Hepatocyte (in vitro differentiated cells): Measurements from ENCODE around the gene FOSL1. TPM values are rescaled to one million over a fixed set of nuclear protein-coding genes. Genes with fewer than 3 reads are reported as not detected.
A peak's percentile ranks its signal among the peaks of the same experiment; 100 is the strongest.

ENCODE experiments used
- DNase-seq: peaks from one replicate; pipeline ENCODE4 v3.0.0-alpha.2; 2016; ENCODE audit warnings: low spot score
- H2AFZ ChIP-seq: fragments of 200-600 bp; sonication (generic); 2 replicates; pipeline ENCODE4 v1.6.0; 2016; ENCODE audit warnings: antibody characterized with exemption, mild to moderate bottlenecking
- H3K27ac ChIP-seq: fragments of 200-600 bp; sonication (generic); 2 replicates; pipeline ENCODE4 v1.5.1; 2016; ENCODE audit warnings: mild to moderate bottlenecking
- H3K27me3 ChIP-seq: fragments of 200-600 bp; sonication (generic); 2 replicates; pipeline ENCODE4 v1.6.1; 2016
- H3K36me3 ChIP-seq: fragments of 200-600 bp; sonication (generic); replicated peaks from 2 replicates; pipeline ENCODE4 v1.5.1; 2016; ENCODE audit warnings: low read depth; ENCODE audit not compliant: insufficient read depth
- H3K4me1 ChIP-seq: fragments of 200-600 bp; sonication (generic); 2 replicates; pipeline ENCODE4 v1.5.1; 2016; ENCODE audit warnings: mild to moderate bottlenecking, moderate library complexity; ENCODE audit not compliant: insufficient read depth
- H3K4me2 ChIP-seq: fragments of 200-600 bp; sonication (generic); 2 replicates; pipeline ENCODE4 v1.6.0; 2016
- H3K4me3 ChIP-seq: fragments of 200-600 bp; sonication (generic); 2 replicates; pipeline ENCODE4 v1.5.1; 2016; ENCODE audit warnings: mild to moderate bottlenecking
- H3K79me2 ChIP-seq: fragments of 200-600 bp; sonication (generic); 2 replicates; pipeline ENCODE4 v1.6.0; 2017; ENCODE audit warnings: mild to moderate bottlenecking
- H3K9me2 ChIP-seq: fragments of 200-600 bp; sonication (generic); replicated peaks from 2 replicates; pipeline ENCODE4 v1.6.0; 2017; ENCODE audit warnings: mild to moderate bottlenecking; ENCODE audit not compliant: insufficient read depth
- H3K9me3 ChIP-seq: fragments of 200-600 bp; sonication (generic); 2 replicates; pipeline ENCODE4 v1.5.1; 2016; ENCODE audit warnings: low read depth, mild to moderate bottlenecking
- H4K20me1 ChIP-seq: fragments of 200-600 bp; sonication (generic); 2 replicates; pipeline ENCODE4 v1.6.0; 2016; ENCODE audit warnings: mild to moderate bottlenecking; ENCODE audit not compliant: insufficient read depth, poor library complexity, severe bottlenecking
- EZH2 ChIP-seq: fragments of 200-600 bp; sonication (generic); IDR thresholded peaks from 2 replicates; pipeline ENCODE4 v1.6.1; 2016; ENCODE audit warnings: antibody characterized with exemption, mild to moderate bottlenecking, borderline replicate concordance
- EZH2phosphoT487 ChIP-seq: fragments of 200-600 bp; sonication (generic); IDR thresholded peaks from one replicate; pipeline ENCODE4 v1.6.1; 2018; ENCODE audit warnings: antibody characterized with exemption, mild to moderate bottlenecking, low read depth, moderate library complexity; ENCODE audit not compliant: unreplicated experiment, severe bottlenecking
- WGBS: methylation state at CpG from one replicate; pipeline ENCODE4 v1.1.6; 2016; ENCODE audit warnings: low lambda C conversion rate; ENCODE audit errors: missing lambda C conversion rate; 5-methylcytosine and 5-hydroxymethylcytosine counted together
- polyA plus RNA-seq: library from polyadenylated mRNA; unstranded; fragments of >200 nt; fragmentation: Nextera tagmentation; extraction: Ambion mirVana; gene quantifications from 2 replicates; pipeline ENCODE4 v1.2.1, GENCODE V29; 2016
- total RNA-seq: library from RNA; depleted of rRNA; stranded (reverse); fragments of >200 nt; gene quantifications from 2 replicates; pipeline ENCODE4 v1.2.3, GENCODE V29; 2014
- TF ChIP-seq, protein P1 (sequence below): fragments of 200-600 bp; sonication (generic); IDR thresholded peaks from 2 replicates; pipeline ENCODE4 v1.5.1; 2016; ENCODE audit warnings: antibody characterized with exemption, mild to moderate bottlenecking; ENCODE audit not compliant: poor library complexity

The FOSL1 gene
- total and polyA plus RNA-seq, 2 experiments from 2014 or later: 4.5 to 16.5 TPM

DNA sequence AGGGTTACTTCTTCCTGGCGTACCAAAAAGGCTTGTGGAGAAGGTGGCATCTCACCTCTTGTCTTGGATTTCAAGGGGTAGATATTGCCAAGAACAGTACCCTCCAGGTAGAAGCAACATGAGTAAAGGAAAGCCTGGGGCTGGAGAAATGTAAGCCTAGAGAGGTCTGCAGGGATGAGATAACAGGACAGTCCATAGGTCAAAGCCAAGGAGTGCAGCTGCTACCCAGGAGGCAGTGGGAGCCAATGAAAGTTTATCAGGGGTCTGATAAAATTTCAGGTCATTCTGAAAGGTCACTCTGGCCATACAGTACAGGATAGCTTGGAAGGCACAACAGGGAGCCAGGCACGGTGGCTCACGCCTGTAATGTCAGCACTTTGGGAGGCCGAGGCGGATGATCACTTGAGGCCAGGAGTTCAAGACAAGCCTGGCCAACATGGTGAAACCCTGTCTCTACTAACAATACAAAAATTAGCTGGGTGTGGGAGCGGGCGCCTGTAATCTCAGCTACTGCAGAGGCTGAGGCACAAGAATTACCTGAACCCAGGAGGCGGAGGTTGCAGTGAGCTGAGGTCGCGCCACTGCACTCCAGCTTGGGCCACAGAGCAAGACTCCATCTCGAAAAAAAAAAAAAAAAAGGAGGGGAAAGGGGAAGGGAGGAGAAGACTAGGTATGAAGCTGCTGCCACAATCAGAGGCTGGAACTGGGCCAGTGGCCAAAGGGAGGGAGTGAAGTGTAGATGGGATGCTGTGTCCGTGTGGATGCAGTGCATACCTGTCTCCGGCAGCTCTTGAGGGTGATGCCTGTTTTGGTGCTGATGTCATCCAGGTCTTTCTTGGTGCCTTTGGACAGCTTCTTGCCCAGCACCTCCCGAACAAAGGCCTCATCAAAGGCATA is 13.1 kb downstream of the FOSL1 start:
- Histone ChIP-seq H3K4me2 (peak overlapping the region; percentile 98), H3K36me3 (no peaks in the 10 kb centered on the region), H3K9me3 (no peaks in the 10 kb centered on the region), H3K27me3 (no peaks in the 10 kb centered on the region), H4K20me1 (no peaks in the 10 kb centered on the region), H3K9me2 (no peaks in the 10 kb centered on the region), H3K79me2 (peaks cover 29% of the 10 kb centered on the region), H2AFZ (no peak overlapping the region), H3K4me3 (peak overlapping the region; percentile 86), H3K27ac (peak overlapping the region; percentile 92), H3K4me1 (peaks cover 42% of the 10 kb centered on the region)
- DNase-seq: no peak
- WGBS: 84% methylated on average over 13 of the region's 14 CpGs
- TF ChIP-seq, protein P1, sequence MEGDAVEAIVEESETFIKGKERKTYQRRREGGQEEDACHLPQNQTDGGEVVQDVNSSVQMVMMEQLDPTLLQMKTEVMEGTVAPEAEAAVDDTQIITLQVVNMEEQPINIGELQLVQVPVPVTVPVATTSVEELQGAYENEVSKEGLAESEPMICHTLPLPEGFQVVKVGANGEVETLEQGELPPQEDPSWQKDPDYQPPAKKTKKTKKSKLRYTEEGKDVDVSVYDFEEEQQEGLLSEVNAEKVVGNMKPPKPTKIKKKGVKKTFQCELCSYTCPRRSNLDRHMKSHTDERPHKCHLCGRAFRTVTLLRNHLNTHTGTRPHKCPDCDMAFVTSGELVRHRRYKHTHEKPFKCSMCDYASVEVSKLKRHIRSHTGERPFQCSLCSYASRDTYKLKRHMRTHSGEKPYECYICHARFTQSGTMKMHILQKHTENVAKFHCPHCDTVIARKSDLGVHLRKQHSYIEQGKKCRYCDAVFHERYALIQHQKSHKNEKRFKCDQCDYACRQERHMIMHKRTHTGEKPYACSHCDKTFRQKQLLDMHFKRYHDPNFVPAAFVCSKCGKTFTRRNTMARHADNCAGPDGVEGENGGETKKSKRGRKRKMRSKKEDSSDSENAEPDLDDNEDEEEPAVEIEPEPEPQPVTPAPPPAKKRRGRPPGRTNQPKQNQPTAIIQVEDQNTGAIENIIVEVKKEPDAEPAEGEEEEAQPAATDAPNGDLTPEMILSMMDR: no peak
- TF ChIP-seq EZH2phosphoT487 (no peak), EZH2 (no peak)

DNA sequence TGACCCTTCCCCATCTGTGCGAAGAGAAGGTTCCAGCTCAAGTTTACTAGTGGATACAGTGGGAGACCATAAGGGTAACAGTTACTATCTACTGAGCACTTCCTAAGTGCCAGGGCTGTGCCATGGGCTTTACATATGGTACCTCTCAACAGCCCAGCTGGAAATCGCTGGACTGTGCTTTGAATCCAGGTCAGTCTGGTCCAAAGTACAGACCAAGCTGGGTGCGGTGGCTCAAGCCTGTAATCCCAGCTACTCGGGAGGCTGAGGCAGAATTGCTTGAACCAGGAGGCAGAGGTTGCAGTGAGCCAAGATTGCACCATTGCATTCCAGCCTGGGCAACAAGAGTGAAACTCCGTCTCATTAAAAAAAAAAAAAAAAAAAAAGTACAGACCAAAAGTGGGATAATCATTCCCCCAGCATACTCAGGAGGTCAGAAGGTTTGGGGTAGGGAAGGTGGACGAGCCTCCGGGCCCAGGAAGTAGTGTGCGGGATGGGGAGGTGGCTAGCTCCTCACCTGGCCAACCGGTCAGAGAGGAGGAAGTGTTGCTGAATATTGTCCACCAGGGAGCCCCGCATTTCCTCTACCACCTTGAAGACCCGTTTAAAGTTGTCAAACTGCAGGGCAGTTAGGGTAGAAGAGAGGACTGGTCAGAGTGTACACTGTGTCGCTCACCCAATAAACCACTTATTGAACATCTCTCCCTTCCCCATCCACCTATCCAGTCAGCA is 14.2 kb downstream of the FOSL1 start:
- H3K9me2 ChIP-seq: no peaks in the 10 kb centered on the region
- H3K9me3 ChIP-seq: no peaks in the 10 kb centered on the region
- H3K4me2 ChIP-seq: peak overlapping the region; percentile 98
- TF ChIP-seq EZH2phosphoT487 (no peak), EZH2 (no peak)
- TF ChIP-seq, protein P1: no peak
- peaks cover 31% of the 10 kb centered on the region for H3K4me1 ChIP-seq
- no peaks in the 10 kb centered on the region for H3K36me3 ChIP-seq
- H3K79me2 ChIP-seq: peaks cover 24% of the 10 kb centered on the region
- DNase-seq: no peak
- H3K27me3 ChIP-seq: no peaks in the 10 kb centered on the region
- WGBS: 89% methylated on average over 12 of the region's 12 CpGs
- no peak overlapping the region for H3K4me3 ChIP-seq
- no peak overlapping the region for H2AFZ ChIP-seq
- H4K20me1 ChIP-seq: no peaks in the 10 kb centered on the region
- peak overlapping the region; percentile 92 for H3K27ac ChIP-seq

DNA sequence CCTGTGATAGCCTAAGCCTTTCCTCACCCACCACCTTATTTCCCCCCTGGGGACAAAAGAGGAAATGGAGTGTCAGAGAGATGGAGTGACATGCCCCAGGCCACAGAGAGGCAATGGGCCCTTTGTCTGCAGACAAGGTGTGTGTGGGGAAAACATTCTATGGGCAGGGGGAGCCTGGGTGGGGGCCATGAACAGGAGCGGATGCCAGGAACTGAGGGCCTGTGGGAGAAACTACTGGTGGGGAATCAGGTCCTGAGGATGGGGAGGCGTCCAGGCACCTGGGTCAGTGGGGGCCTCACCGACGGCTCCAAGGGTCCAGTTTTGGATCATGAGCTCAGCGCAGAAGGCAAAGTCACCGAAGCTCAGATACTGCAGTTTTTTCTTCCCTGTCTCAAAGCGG is 15.0 kb downstream of the FOSL1 start:
- no peaks in the 10 kb centered on the region for H3K9me3 ChIP-seq
- no peak overlapping the region for H3K4me2 ChIP-seq
- no peaks in the 10 kb centered on the region for H4K20me1 ChIP-seq
- no peak overlapping the region for H3K4me3 ChIP-seq
- H3K4me1 ChIP-seq: peaks cover 27% of the 10 kb centered on the region
- no peak overlapping the region for H2AFZ ChIP-seq
- no peak for DNase-seq
- no peaks in the 10 kb centered on the region for H3K36me3 ChIP-seq
- 93% methylated on average over 7 of the region's 7 CpGs for WGBS
- no peak overlapping the region for H3K27ac ChIP-seq
- peaks cover 24% of the 10 kb centered on the region for H3K79me2 ChIP-seq
- TF ChIP-seq EZH2 (no peak), EZH2phosphoT487 (no peak)
- TF ChIP-seq, protein P1: no peak
- H3K9me2 ChIP-seq: no peaks in the 10 kb centered on the region
- H3K27me3 ChIP-seq: no peaks in the 10 kb centered on the region
